Neural progenitor cell (in vitro differentiated cells): ENCODE measurements around the gene ALG1. TPM values are rescaled to one million over a fixed set of nuclear protein-coding genes. Genes with fewer than 3 reads are reported as not detected.
"Not testable (repeated sequence)": the region's sequence is repeated elsewhere in the genome, so short reads cannot be mapped to it uniquely, and the experiment has no call there.

ENCODE experiments used
- DNase-seq: peaks from one replicate; pipeline ENCODE4 v3.0.0-alpha.2; 2016; ENCODE audit warnings: low spot score
- H2AFZ ChIP-seq: fragments of 200-600 bp; sonication (generic); replicated peaks from 2 replicates; pipeline ENCODE4 v1.6.1; 2016; ENCODE audit warnings: antibody characterized with exemption
- H3F3A ChIP-seq: fragments of 200-600 bp; sonication (generic); 2 replicates; pipeline ENCODE4 v1.6.1; 2016; ENCODE audit warnings: antibody characterized with exemption, low read depth
- H3K27ac ChIP-seq: fragments of 200-600 bp; sonication (generic); 2 replicates; pipeline ENCODE4 v1.5.1; 2016; ENCODE audit warnings: mild to moderate bottlenecking
- H3K27me3 ChIP-seq: fragments of 200-600 bp; sonication (generic); 2 replicates; pipeline ENCODE4 v1.6.1; 2016; ENCODE audit warnings: mild to moderate bottlenecking, moderate library complexity
- H3K36me3 ChIP-seq: fragments of 200-600 bp; sonication (generic); 2 replicates; pipeline ENCODE4 v1.5.1; 2016
- H3K4me1 ChIP-seq: fragments of 200-600 bp; sonication (generic); 2 replicates; pipeline ENCODE4 v1.6.1; 2016; ENCODE audit warnings: mixed run types
- H3K4me2 ChIP-seq: fragments of 200-600 bp; sonication (generic); 2 replicates; pipeline ENCODE4 v1.6.1; 2016
- H3K4me3 ChIP-seq: fragments of 200-600 bp; sonication (generic); 2 replicates; pipeline ENCODE4 v1.5.1; 2016
- H3K79me2 ChIP-seq: fragments of 200-600 bp; sonication (generic); 2 replicates; pipeline ENCODE4 v1.6.1; 2016; ENCODE audit warnings: low read depth
- H3K9ac ChIP-seq: fragments of 200-600 bp; sonication (generic); 2 replicates; pipeline ENCODE4 v1.6.1; 2016
- H3K9me3 ChIP-seq: fragments of 200-600 bp; sonication (generic); 2 replicates; pipeline ENCODE4 v1.5.1; 2016; ENCODE audit warnings: low read depth
- H4K20me1 ChIP-seq: fragments of 200-600 bp; sonication (generic); 2 replicates; pipeline ENCODE4 v1.6.1; 2016; ENCODE audit warnings: low read depth
- H3K27ac Mint-ChIP-seq: 3 replicates; pipeline ENCODE4 v1.8.0; 2021; ENCODE audit warnings: mixed read lengths
- H3K27me3 Mint-ChIP-seq: 2 replicates; pipeline ENCODE4 v1.8.0; 2022; ENCODE audit warnings: low read depth, mild to moderate bottlenecking, inconsistent platforms, moderate library complexity, mixed read lengths; ENCODE audit not compliant: insufficient read depth
- H3K36me3 Mint-ChIP-seq: 3 replicates; pipeline ENCODE4 v1.8.0; 2021; ENCODE audit warnings: mixed read lengths
- H3K4me1 Mint-ChIP-seq: 3 replicates; pipeline ENCODE4 v1.8.0; 2021; ENCODE audit warnings: mixed read lengths
- H3K4me3 Mint-ChIP-seq: 3 replicates; pipeline ENCODE4 v1.8.0; 2021; ENCODE audit warnings: mild to moderate bottlenecking, moderate library complexity, mixed read lengths
- H3K9me3 Mint-ChIP-seq: 3 replicates; pipeline ENCODE4 v1.8.0; 2020; ENCODE audit warnings: mixed read lengths
- CTCF ChIP-seq: fragments of 200-600 bp; sonication (generic); IDR thresholded peaks from 2 replicates; pipeline ENCODE4 v1.5.1; 2017; ENCODE audit warnings: antibody characterized with exemption, mild to moderate bottlenecking
- total RNA-seq: library from RNA; depleted of rRNA; stranded (reverse); fragments of >200 nt; gene quantifications from 2 replicates; pipeline ENCODE4 v1.2.3, GENCODE V29; 2015; ENCODE audit warnings: low replicate concordance

Gene ALG1
- total RNA-seq, 1 donor from 2014 or later, result 6.1 TPM

GRCh38 chr16:5084099-5084731 is 12.6 kb downstream of the ALG1 start:
- not testable (repeated sequence) for H3K27me3 ChIP-seq, H3K36me3 Mint-ChIP-seq

GRCh38 chr16:5084802-5085201 is 13.2 kb downstream of the ALG1 start:
- not testable (repeated sequence) for H3K9me3 Mint-ChIP-seq, H2AFZ ChIP-seq, H3K27ac Mint-ChIP-seq, H3F3A ChIP-seq, H3K9ac ChIP-seq, H3K9me3 ChIP-seq, H3K27me3 Mint-ChIP-seq, H4K20me1 ChIP-seq, H3K36me3 Mint-ChIP-seq, H3K4me1 ChIP-seq, H3K79me2 ChIP-seq, H3K4me3 ChIP-seq, H3K36me3 ChIP-seq, H3K4me3 Mint-ChIP-seq, H3K4me2 ChIP-seq, H3K4me1 Mint-ChIP-seq, H3K27ac ChIP-seq, H3K27me3 ChIP-seq
- peak; percentile 72 for DNase-seq
- TF ChIP-seq CTCF, result peak; percentile 67

More at GRCh38 chr16:5084099-5084731, 12.6 kb downstream of the ALG1 start:
- not testable (repeated sequence) for H3K9me3 ChIP-seq, H3K4me2 ChIP-seq, H3K27ac ChIP-seq, H3K79me2 ChIP-seq, H4K20me1 ChIP-seq, H3F3A ChIP-seq, H3K27ac Mint-ChIP-seq, H2AFZ ChIP-seq, H3K9me3 Mint-ChIP-seq, H3K4me1 ChIP-seq, H3K36me3 ChIP-seq, H3K9ac ChIP-seq, H3K27me3 Mint-ChIP-seq, H3K4me1 Mint-ChIP-seq, DNase-seq, H3K4me3 Mint-ChIP-seq, H3K4me3 ChIP-seq

GRCh38 chr16:5085716-5086115 is 14.1 kb downstream of the ALG1 start:
- H3K9ac ChIP-seq, DNase-seq, H2AFZ ChIP-seq, H3K4me3 Mint-ChIP-seq, H3K9me3 Mint-ChIP-seq, H3K27me3 ChIP-seq, H3K79me2 ChIP-seq, H3K27ac ChIP-seq, H3K4me3 ChIP-seq, H3F3A ChIP-seq, H3K36me3 ChIP-seq, H3K4me2 ChIP-seq, H3K9me3 ChIP-seq, H3K27me3 Mint-ChIP-seq, H3K27ac Mint-ChIP-seq, H3K4me1 ChIP-seq, H3K4me1 Mint-ChIP-seq, H4K20me1 ChIP-seq: not testable (repeated sequence)
- H3K36me3 Mint-ChIP-seq, result peaks cover 11% of the 10 kb centered on the region

GRCh38 chr16:5088086-5088790 is 16.6 kb downstream of the ALG1 start:
- H3K79me2 ChIP-seq, H3K4me1 Mint-ChIP-seq, DNase-seq, H3K4me1 ChIP-seq, H3K9me3 ChIP-seq, H2AFZ ChIP-seq, H3K27me3 ChIP-seq, H3K27me3 Mint-ChIP-seq, H3K27ac Mint-ChIP-seq, H3K4me2 ChIP-seq, H3F3A ChIP-seq, H3K4me3 ChIP-seq, H4K20me1 ChIP-seq, H3K36me3 ChIP-seq, H3K9me3 Mint-ChIP-seq, H3K36me3 Mint-ChIP-seq, H3K27ac ChIP-seq, H3K4me3 Mint-ChIP-seq, H3K9ac ChIP-seq: not testable (repeated sequence)

GRCh38 chr16:5088936-5089335 is 17.3 kb downstream of the ALG1 start:
- H3K36me3 ChIP-seq, DNase-seq: not testable (repeated sequence)

GRCh38 chr16:5089911-5090555 is 18.4 kb downstream of the ALG1 start:
- H3K4me2 ChIP-seq, DNase-seq, H3K4me1 ChIP-seq, H3K27ac Mint-ChIP-seq, H3K9me3 Mint-ChIP-seq, H3K27me3 Mint-ChIP-seq, H3K79me2 ChIP-seq, H3K4me1 Mint-ChIP-seq, H3K4me3 Mint-ChIP-seq, H2AFZ ChIP-seq, H3F3A ChIP-seq, H3K9me3 ChIP-seq, H3K4me3 ChIP-seq, H3K9ac ChIP-seq, H3K27me3 ChIP-seq, H3K36me3 Mint-ChIP-seq, H3K27ac ChIP-seq, H4K20me1 ChIP-seq, H3K36me3 ChIP-seq: not testable (repeated sequence)

More at GRCh38 chr16:5088936-5089335, 17.3 kb downstream of the ALG1 start:
- not testable (repeated sequence) for H3K4me2 ChIP-seq, H3K4me3 ChIP-seq, H3K9me3 ChIP-seq, H3K4me1 ChIP-seq, H3K4me1 Mint-ChIP-seq, H4K20me1 ChIP-seq, H3K36me3 Mint-ChIP-seq, H3K27ac Mint-ChIP-seq, H3K27ac ChIP-seq, H3K9ac ChIP-seq, H3K27me3 Mint-ChIP-seq, H3K4me3 Mint-ChIP-seq, H3K27me3 ChIP-seq, H2AFZ ChIP-seq, H3K9me3 Mint-ChIP-seq, H3K79me2 ChIP-seq, H3F3A ChIP-seq

- not testable (repeated sequence) for H3K4me1 ChIP-seq, H3K36me3 Mint-ChIP-seq, H3K27me3 Mint-ChIP-seq, H3K79me2 ChIP-seq, H3K27ac Mint-ChIP-seq, H3K27ac ChIP-seq, H3K9me3 Mint-ChIP-seq, H3K4me1 Mint-ChIP-seq, H2AFZ ChIP-seq, H3K9ac ChIP-seq, DNase-seq, H3F3A ChIP-seq, H3K4me3 Mint-ChIP-seq, H3K4me3 ChIP-seq, H3K27me3 ChIP-seq, H3K9me3 ChIP-seq, H4K20me1 ChIP-seq, H3K36me3 ChIP-seq, H3K4me2 ChIP-seq
Observed at GRCh38 chr16:5090592-5090991, 18.9 kb downstream of the ALG1 start.
